Measurements from ENCODE around the gene TSC1.
A peak's percentile ranks its signal among the peaks of the same experiment; 100 is the strongest.

Gene TSC1

DNA sequence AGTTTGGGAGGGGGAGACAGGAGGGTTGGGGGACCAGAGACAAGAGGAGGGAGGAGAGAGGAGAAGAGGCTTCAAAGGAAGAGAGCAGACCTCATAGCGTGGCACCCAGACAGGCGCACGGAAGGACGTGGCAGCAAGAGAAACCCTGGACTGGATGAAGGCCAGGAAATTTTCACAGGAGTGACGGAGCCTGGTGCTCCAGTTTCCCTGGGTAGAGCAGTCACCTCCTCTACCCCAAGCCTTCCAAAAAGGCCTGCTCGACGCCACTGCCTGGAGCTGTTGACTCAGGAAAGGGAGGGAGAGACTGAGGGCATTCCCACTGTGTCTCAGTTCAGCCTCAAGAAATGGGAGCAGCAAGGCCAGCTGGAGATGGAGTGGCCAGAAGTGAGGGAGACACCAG is 85.7 kb downstream of the TSC1 start:
- H3K27ac ChIP-seq: no peak overlapping the region
- H3K36me3 ChIP-seq: no peaks in the 10 kb centered on the region
- H3K4me3 ChIP-seq: no peak overlapping the region
- H3K4me1 ChIP-seq: peaks cover 69% of the 10 kb centered on the region
- peak overlapping the region; percentile 80 for H3K4me2 ChIP-seq
- no peaks in the 10 kb centered on the region for H3K9me3 ChIP-seq
- H3K27me3 ChIP-seq: peaks cover 16% of the 10 kb centered on the region; the same call in 1 of the 2 replicates
- TF ChIP-seq Cebpa-rat (IDR thresholded peaks at IDR 0.05): no peak
- H3K9ac ChIP-seq: no peak overlapping the region
- no peaks in the 10 kb centered on the region for H4K20me1 ChIP-seq

DNA sequence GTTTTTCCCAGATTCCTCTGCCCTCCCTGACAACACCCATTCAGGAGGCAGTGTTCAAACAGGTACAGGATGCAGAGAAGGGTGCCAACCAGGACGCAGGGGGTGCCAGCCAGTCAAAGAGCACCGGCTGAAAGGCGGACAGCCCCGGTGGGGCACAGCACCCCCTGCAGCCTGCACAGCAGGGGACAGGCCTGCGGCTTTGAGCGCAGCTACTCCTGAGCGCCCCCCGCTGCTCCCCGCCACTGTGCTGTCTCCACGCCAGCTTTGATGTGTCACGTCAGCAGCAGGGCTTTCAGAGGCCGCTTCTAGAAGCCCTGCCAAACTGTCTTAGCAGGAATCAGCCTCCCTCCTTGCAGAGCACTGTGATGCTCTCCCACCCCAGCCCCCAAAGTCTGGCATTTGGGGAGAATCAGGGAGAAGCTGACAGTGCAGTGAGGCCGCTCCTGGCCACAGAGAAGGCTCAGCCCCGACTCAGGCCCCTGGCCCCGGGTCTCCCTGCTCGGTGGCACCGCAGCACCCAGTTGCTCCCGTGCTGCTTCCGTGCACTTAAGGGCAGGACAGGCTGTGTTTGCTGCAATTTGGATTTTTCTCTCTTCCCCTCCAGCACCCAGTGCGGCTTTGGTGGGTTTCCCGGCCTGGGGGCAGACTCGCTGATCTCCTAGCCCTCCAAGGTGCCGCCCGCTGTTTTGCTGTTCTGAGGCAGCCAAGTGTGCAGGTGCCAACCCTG is 86.6 kb downstream of the TSC1 start:
- Histone ChIP-seq H3K4me1 (peaks cover 61% of the 10 kb centered on the region), H3K4me2 (peak overlapping the region; percentile 80), H3K9ac (no peak overlapping the region), H4K20me1 (no peaks in the 10 kb centered on the region), H3K27ac (no peak overlapping the region), H3K9me3 (no peaks in the 10 kb centered on the region), H3K36me3 (no peaks in the 10 kb centered on the region), H3K4me3 (no peak overlapping the region), H3K27me3 (peaks cover 16% of the 10 kb centered on the region; the same call in 1 of the 2 replicates)
- no peak for TF ChIP-seq Cebpa-rat (IDR thresholded peaks at IDR 0.05)

DNA sequence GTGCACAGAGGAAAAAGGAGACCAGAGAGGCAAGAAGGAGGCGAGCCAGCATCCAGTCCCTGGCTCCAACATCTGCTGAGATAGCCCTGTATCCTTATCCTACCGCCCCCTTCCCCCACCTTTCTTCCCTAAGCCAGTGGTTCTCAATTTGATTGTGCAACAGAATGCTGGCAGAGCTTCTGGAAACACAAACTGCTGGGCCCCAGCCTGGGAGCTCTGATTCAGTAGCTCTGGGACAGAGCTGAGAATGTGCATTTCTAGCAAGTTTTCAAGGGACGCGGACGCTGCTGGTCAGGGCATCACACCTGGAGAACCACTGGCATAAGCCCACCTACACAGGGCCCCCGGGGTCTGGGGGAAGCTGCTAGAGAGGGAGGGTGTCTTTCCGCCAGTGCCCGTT is 87.4 kb downstream of the TSC1 start:
- Histone ChIP-seq H3K27ac (no peak overlapping the region), H3K4me1 (peaks cover 56% of the 10 kb centered on the region), H3K36me3 (no peaks in the 10 kb centered on the region), H3K9me3 (no peaks in the 10 kb centered on the region), H3K4me3 (no peak overlapping the region), H3K9ac (no peak overlapping the region), H3K4me2 (peak overlapping the region; percentile 80), H3K27me3 (peaks cover 16% of the 10 kb centered on the region; the same call in 1 of the 2 replicates), H4K20me1 (no peaks in the 10 kb centered on the region)
- 0 out of 2 replicates have a peak, but pooled peaks have one; percentile 31 for TF ChIP-seq Cebpa-rat (IDR thresholded peaks at IDR 0.05)

DNA sequence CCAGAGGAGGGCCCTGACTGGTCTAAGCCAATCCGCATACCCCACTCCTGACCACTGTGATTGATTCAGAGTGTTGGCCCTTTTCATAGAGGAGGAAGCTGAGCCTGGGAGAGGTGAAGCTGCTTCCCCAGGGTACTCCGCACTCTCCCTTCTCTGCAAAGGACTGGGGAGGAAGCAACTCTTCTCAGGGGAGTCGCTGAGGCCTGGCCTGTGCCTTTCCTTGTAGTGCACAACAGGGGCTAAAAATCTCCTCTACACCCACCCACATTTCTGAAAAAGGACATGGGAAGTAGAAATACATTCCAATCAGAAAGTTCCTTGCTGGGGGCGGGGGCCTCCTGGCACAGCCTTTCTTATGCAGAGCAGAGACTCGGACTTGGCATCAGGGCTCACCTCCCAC is 88.5 kb downstream of the TSC1 start:
- Histone ChIP-seq H3K27ac (no peak overlapping the region), H3K9ac (no peak overlapping the region), H3K4me1 (peaks cover 56% of the 10 kb centered on the region), H3K36me3 (no peaks in the 10 kb centered on the region), H3K27me3 (peaks cover 16% of the 10 kb centered on the region; the same call in 1 of the 2 replicates), H3K4me2 (peak overlapping the region; percentile 80), H3K4me3 (no peak overlapping the region), H4K20me1 (no peaks in the 10 kb centered on the region), H3K9me3 (no peaks in the 10 kb centered on the region)
- TF ChIP-seq Cebpa-rat (IDR thresholded peaks at IDR 0.05): no peak

DNA sequence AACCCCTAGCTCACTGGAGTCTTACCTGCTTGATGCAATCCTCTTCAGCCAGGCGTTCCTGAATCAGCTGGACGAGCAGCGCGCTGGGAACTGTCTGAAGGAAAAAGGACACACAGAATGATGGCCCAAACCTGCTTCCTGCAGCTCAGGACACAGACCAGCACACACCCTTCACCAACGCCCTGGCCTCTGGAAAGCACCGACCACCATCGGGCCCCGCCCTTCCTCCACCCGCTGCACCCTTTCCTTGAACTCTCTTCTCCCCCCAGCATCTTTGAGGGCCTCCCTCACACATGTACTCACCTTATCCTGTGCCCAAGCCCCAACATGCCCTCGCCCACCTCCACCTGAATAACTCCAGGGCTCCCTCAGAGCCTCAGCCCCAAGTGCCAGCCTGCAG is 89.6 kb downstream of the TSC1 start:
- Histone ChIP-seq H3K9me3 (no peaks in the 10 kb centered on the region), H3K4me1 (peaks cover 55% of the 10 kb centered on the region), H4K20me1 (no peaks in the 10 kb centered on the region), H3K36me3 (no peaks in the 10 kb centered on the region), H3K4me3 (no peak overlapping the region), H3K4me2 (no peak overlapping the region), H3K9ac (no peak overlapping the region), H3K27me3 (peaks cover 16% of the 10 kb centered on the region; the same call in 1 of the 2 replicates), H3K27ac (no peak overlapping the region)
- no peak for TF ChIP-seq Cebpa-rat (IDR thresholded peaks at IDR 0.05)

DNA sequence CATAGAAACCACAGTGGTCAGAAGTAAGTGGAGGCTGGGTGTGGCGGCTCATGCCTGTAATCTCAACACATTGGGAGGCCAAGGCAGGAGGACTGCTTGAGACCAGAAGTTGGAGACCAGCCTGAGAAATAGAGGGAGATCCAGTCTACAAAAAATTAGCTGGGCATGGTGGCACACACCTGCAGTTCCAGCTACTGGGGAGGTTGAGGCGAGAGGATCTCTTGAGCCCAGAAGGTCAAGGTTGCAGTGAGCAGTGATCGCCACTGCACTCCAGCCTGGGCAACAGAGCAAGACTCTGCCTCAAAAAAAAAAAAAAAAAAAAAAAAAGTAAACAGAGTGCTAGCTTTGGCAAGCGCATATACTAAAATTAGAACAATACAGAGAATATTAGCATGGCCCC is 90.9 kb downstream of the TSC1 start:
- no peak for TF ChIP-seq Cebpa-rat (IDR thresholded peaks at IDR 0.05)
- Histone ChIP-seq H3K27me3 (peaks cover 12% of the 10 kb centered on the region; the same call in 1 of the 2 replicates), H3K4me3 (no peak overlapping the region), H3K36me3 (no peaks in the 10 kb centered on the region), H3K9me3 (no peaks in the 10 kb centered on the region), H3K4me1 (peaks cover 56% of the 10 kb centered on the region), H3K9ac (no peak overlapping the region), H3K27ac (no peak overlapping the region), H4K20me1 (no peaks in the 10 kb centered on the region), H3K4me2 (no peak overlapping the region)

DNA sequence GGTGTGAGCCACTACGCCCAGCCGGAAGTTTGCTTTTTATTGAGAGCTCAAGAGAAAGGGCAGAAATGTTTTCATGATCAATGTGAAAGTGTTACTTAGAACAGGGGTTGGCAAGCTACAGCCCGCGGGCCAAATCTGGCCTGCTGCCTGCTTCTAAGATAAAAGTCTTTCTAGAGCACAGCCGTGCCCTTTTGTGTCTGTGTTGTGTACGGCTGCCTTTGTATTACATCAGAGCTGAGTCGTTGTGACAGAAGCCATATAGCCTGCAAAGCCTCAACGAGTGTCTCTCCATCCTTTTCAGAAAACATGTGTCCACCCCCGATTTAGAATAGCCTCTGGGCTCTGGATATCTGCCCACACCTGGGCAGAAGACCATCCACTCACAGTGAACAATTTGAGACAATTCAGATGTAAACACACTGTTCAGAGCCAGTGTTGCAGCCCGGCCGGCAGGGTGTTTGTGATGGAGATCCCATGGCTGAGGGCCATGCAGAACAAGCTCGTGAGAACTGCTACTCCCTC is 95.2 kb downstream of the TSC1 start:
- H3K4me3 ChIP-seq: no peak overlapping the region
- H3K4me2 ChIP-seq: no peak overlapping the region
- no peaks in the 10 kb centered on the region for H3K9me3 ChIP-seq
- H3K27me3 ChIP-seq: no peaks in the 10 kb centered on the region
- no peak overlapping the region for H3K9ac ChIP-seq
- no peak for TF ChIP-seq Cebpa-rat (IDR thresholded peaks at IDR 0.05)
- H3K27ac ChIP-seq: no peak overlapping the region
- H3K4me1 ChIP-seq: peaks cover 50% of the 10 kb centered on the region
- H3K36me3 ChIP-seq: no peaks in the 10 kb centered on the region
- H4K20me1 ChIP-seq: no peaks in the 10 kb centered on the region

DNA sequence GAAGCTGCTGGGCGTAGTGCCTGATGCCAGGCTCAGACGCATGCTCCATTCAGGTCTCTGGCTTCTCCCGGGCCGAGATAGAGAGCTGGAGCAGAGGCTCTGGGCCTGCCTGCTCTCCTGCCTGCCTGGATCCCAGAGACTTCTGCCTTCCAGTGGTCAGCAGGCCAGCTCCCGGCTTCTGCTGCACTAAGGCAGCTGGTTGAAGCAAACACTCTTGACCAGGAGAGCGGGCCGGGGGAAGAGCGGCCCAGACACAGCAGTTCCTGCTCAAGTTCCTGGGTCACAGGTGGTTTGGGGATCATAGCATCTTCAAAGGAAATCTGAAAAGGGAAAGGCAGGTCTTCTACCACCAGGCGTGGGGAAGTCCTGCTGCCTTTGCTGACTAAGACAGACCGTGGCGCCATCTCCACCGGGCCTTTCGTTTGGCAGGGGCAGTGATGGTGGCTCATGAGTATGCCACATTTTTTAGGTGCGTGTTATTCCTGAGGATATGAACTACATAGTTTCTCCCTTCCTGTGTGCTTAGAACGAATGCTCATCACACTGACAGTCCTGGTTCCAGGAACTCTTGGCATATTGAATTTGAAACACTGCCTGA is 97.4 kb downstream of the TSC1 start:
- no peak for TF ChIP-seq Cebpa-rat (IDR thresholded peaks at IDR 0.05)
- H3K27ac ChIP-seq: no peak overlapping the region
- H3K4me2 ChIP-seq: peak overlapping the region; percentile 29; the same call in 1 of the 2 replicates
- H4K20me1 ChIP-seq: no peaks in the 10 kb centered on the region
- no peaks in the 10 kb centered on the region for H3K36me3 ChIP-seq
- H3K4me3 ChIP-seq: no peak overlapping the region
- H3K27me3 ChIP-seq: no peaks in the 10 kb centered on the region
- no peak overlapping the region for H3K9ac ChIP-seq
- H3K4me1 ChIP-seq: peaks cover 48% of the 10 kb centered on the region
- H3K9me3 ChIP-seq: no peaks in the 10 kb centered on the region

DNA sequence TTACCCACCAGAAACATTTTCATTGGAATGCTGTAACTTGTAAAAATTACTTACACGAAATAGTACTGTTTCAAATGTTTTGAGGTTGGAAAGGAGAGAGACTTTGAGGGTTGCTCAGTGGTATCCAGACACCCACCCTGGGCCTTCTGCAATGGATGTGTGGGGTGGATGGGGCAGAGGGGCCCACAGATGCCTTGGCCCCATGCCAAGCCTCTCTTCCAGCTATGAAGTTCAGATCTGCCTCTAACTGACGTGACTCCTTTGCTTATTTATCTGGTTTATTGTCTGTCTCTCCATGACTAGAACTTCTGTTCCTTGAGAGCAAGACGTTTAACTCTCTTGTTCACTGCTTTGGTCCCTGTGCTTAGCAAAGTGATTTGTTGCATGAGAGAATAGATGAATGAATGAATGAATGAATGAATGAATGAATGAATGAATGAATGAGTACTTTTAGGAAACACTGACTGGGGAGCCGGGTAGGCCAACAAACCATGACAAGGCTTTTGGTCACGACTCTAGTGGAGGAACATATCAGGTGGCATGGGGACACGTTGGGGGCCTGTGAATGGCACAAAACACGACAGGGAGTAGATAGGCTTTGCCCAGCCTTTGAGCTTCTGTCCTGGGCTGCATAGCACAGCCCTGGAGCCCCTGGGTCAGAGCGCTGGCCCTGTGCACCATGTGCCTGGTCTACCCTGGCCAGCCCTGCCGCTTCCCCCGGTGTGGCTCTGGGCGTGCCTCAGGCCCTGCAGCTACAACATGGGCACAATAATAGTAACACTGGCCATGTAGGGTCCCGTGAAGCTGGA is 98.1 kb downstream of the TSC1 start:
- Histone ChIP-seq H3K27me3 (no peaks in the 10 kb centered on the region), H3K4me2 (no peak overlapping the region), H3K9ac (no peak overlapping the region), H3K27ac (no peak overlapping the region), H3K4me3 (no peak overlapping the region), H4K20me1 (no peaks in the 10 kb centered on the region), H3K4me1 (peaks cover 41% of the 10 kb centered on the region), H3K9me3 (no peaks in the 10 kb centered on the region), H3K36me3 (no peaks in the 10 kb centered on the region)
- TF ChIP-seq Cebpa-rat (IDR thresholded peaks at IDR 0.05): no peak

All from BLaER1 (cell line).